ENCODE data around the gene NAP1L4.

GRCh38 chr11:2964782-2965181 is 27.3 kb downstream of the NAP1L4 start:
- no peak for TF ChIP-seq POLR2AphosphoS5 (IDR thresholded peaks at IDR 0.05; ENCODE audit: low read depth, low read length)
- no peak for TF ChIP-seq POLR2A (IDR thresholded peaks at IDR 0.05; ENCODE audit: low read depth, low read length)
